ENCODE data around the gene PHTF1. TPM values are rescaled to one million over a fixed set of nuclear protein-coding genes. Genes with fewer than 3 reads are reported as not detected.
"Not testable (repeated sequence)": the region's sequence is repeated elsewhere in the genome, so short reads cannot be mapped to it uniquely, and the experiment has no call there.

Gene PHTF1
- total RNA-seq, 1 donor = 47.5 TPM

GRCh38 chr1:113732802-113733201 is 26.5 kb downstream of the PHTF1 start:
- no peak overlapping the region for H3K4me3 ChIP-seq (ENCODE audit: low read depth, low read length)
- TF ChIP-seq CTCF (IDR thresholded peaks at IDR 0.05; ENCODE audit: insufficient read depth, low read depth, low read length) = no peak
- no peak for DNase-seq (ENCODE audit: low read depth)

- no peak for TF ChIP-seq CTCF (IDR thresholded peaks at IDR 0.05; ENCODE audit: insufficient read depth, low read depth, low read length)
- DNase-seq (ENCODE audit: low read depth) = no peak
- H3K4me3 ChIP-seq (ENCODE audit: low read depth, low read length) = no peak overlapping the region
Measured at GRCh38 chr1:113721010-113721409, 38.3 kb downstream of the PHTF1 start.

- not testable (repeated sequence) for DNase-seq (ENCODE audit: low read depth); H3K4me3 ChIP-seq (ENCODE audit: low read depth, low read length)
Measured at GRCh38 chr1:113718621-113719020, 40.7 kb downstream of the PHTF1 start.

GRCh38 chr1:113717506-113717905 is 41.8 kb downstream of the PHTF1 start:
- not testable (repeated sequence) for DNase-seq (ENCODE audit: low read depth); H3K4me3 ChIP-seq (ENCODE audit: low read depth, low read length)

GRCh38 chr1:113714606-113715269 is 44.5 kb downstream of the PHTF1 start:
- DNase-seq (ENCODE audit: low read depth) = no peak
- no peak for TF ChIP-seq CTCF (IDR thresholded peaks at IDR 0.05; ENCODE audit: insufficient read depth, low read depth, low read length)

GRCh38 chr1:113701429-113701828 is 57.9 kb downstream of the PHTF1 start:
- TF ChIP-seq CTCF (IDR thresholded peaks at IDR 0.05; ENCODE audit: insufficient read depth, low read depth, low read length) = no peak
- DNase-seq (ENCODE audit: low read depth) = no peak
- no peak overlapping the region for H3K4me3 ChIP-seq (ENCODE audit: low read depth, low read length)

More at GRCh38 chr1:113714606-113715269, 44.5 kb downstream of the PHTF1 start:
- H3K4me3 ChIP-seq (ENCODE audit: low read depth, low read length) = no peak overlapping the region

- DNase-seq (ENCODE audit: low read depth) = no peak
- TF ChIP-seq CTCF (IDR thresholded peaks at IDR 0.05; ENCODE audit: insufficient read depth, low read depth, low read length) = no peak
- no peak overlapping the region for H3K4me3 ChIP-seq (ENCODE audit: low read depth, low read length)
Measured at GRCh38 chr1:113694910-113695309, 64.4 kb downstream of the PHTF1 start.

GRCh38 chr1:113692824-113693431 is 66.4 kb downstream of the PHTF1 start:
- H3K4me3 ChIP-seq (ENCODE audit: low read depth, low read length) = no peak overlapping the region
- DNase-seq (ENCODE audit: low read depth) = no peak
- TF ChIP-seq CTCF (IDR thresholded peaks at IDR 0.05; ENCODE audit: insufficient read depth, low read depth, low read length) = no peak
